GM23248 (cell line): ENCODE data around the gene PAX7. TPM values are rescaled to one million over a fixed set of nuclear protein-coding genes. Genes with fewer than 3 reads are reported as not detected.
"Not testable (repeated sequence)": the region's sequence is repeated elsewhere in the genome, so short reads cannot be mapped to it uniquely, and the experiment has no call there.

Experiments
- DNase-seq: peaks from one replicate; pipeline ENCODE4 v3.0.0-alpha.2; 2015
- H2AFZ ChIP-seq: fragments of 200-600 bp; sonication (generic); 2 replicates; pipeline ENCODE4 v1.6.1; 2016; ENCODE audit warnings: antibody characterized with exemption
- H3F3A ChIP-seq: fragments of 200-600 bp; sonication (generic); 2 replicates; pipeline ENCODE4 v1.6.1; 2016; ENCODE audit warnings: mild to moderate bottlenecking, antibody characterized with exemption, mixed run types; ENCODE audit not compliant: insufficient read depth
- H3K27ac ChIP-seq: fragments of 200-600 bp; sonication (generic); 2 replicates; pipeline ENCODE4 v1.5.1; 2016; ENCODE audit warnings: mild to moderate bottlenecking
- H3K27me3 ChIP-seq: fragments of 200-600 bp; sonication (generic); replicated peaks from 2 replicates; pipeline ENCODE4 v1.6.1; 2016; ENCODE audit warnings: mild to moderate bottlenecking; ENCODE audit not compliant: insufficient read depth
- H3K36me3 ChIP-seq: fragments of 200-600 bp; sonication (generic); 2 replicates; pipeline ENCODE4 v1.6.1; 2016; ENCODE audit warnings: low read depth, mild to moderate bottlenecking
- H3K4me1 ChIP-seq: fragments of 200-600 bp; sonication (generic); 2 replicates; pipeline ENCODE4 v1.6.1; 2016; ENCODE audit warnings: mild to moderate bottlenecking; ENCODE audit not compliant: insufficient read depth
- H3K4me2 ChIP-seq: fragments of 200-600 bp; sonication (generic); one replicate; pipeline ENCODE4 v1.6.1; 2016; ENCODE audit warnings: mild to moderate bottlenecking; ENCODE audit not compliant: unreplicated experiment
- H3K4me3 ChIP-seq: fragments of 200-600 bp; sonication (generic); 2 replicates; pipeline ENCODE4 v1.5.1; 2016; ENCODE audit warnings: mild to moderate bottlenecking
- H3K79me2 ChIP-seq: fragments of 200-600 bp; sonication (generic); 2 replicates; pipeline ENCODE4 v1.6.1; 2016; ENCODE audit warnings: mild to moderate bottlenecking; ENCODE audit not compliant: insufficient read depth
- H3K9ac ChIP-seq: fragments of 200-600 bp; sonication (generic); 2 replicates; pipeline ENCODE4 v1.6.1; 2016; ENCODE audit warnings: mild to moderate bottlenecking
- H3K9me2 ChIP-seq: fragments of 200-600 bp; sonication (generic); 2 replicates; pipeline ENCODE4 v1.6.1; 2016; ENCODE audit warnings: mixed run types, mild to moderate bottlenecking, moderate library complexity; ENCODE audit not compliant: insufficient read depth
- H3K9me3 ChIP-seq: fragments of 200-600 bp; sonication (generic); one replicate; pipeline ENCODE4 v1.6.1; 2017; ENCODE audit warnings: low read depth
- H4K20me1 ChIP-seq: fragments of 200-600 bp; sonication (generic); 2 replicates; pipeline ENCODE4 v1.6.0; 2016; ENCODE audit not compliant: insufficient read depth
- EZH2 ChIP-seq: fragments of 200-600 bp; sonication (generic); IDR thresholded peaks from 2 replicates; pipeline ENCODE4 v1.6.1; 2018; ENCODE audit warnings: antibody characterized with exemption, mild to moderate bottlenecking; ENCODE audit not compliant: insufficient read depth, poor library complexity, severe bottlenecking
- EZH2phosphoT487 ChIP-seq: fragments of 200-600 bp; sonication (generic); IDR thresholded peaks from 2 replicates; pipeline ENCODE4 v1.6.1; 2018; ENCODE audit warnings: antibody characterized with exemption, moderate library complexity, mild to moderate bottlenecking, low read depth; ENCODE audit not compliant: insufficient read depth
- WGBS, 2 experiments: methylation state at CpG; one replicate each; pipeline ENCODE4 v1.1.6; 2015 to 2017; ENCODE audit warnings: low lambda C conversion rate in 2 of 2, low coverage in 1 of 2; ENCODE audit errors: missing lambda C conversion rate in 2 of 2; 5-methylcytosine and 5-hydroxymethylcytosine counted together
- in situ Hi-C: fragments of 300-500 bp; cut with MboI; formaldehyde crosslinking; loops from 2 replicates; pipeline ENCODE4 v1.15.0; 2020
- polyA plus RNA-seq: library from polyadenylated mRNA; unstranded; fragments of >200 nt; fragmentation: Nextera tagmentation; extraction: Ambion mirVana; gene quantifications from 2 replicates; pipeline ENCODE4 v1.2.1, GENCODE V29; 2016
- total RNA-seq: library from RNA; depleted of rRNA; stranded (reverse); fragments of >200 nt; shearing (Covaris generic); gene quantifications from 2 replicates; pipeline ENCODE4 v1.2.3, GENCODE V29; 2014; rRNA removed

Gene PAX7
- not detected in 2 replicates for total RNA-seq
- not detected in 2 replicates for polyA plus RNA-seq

DNA sequence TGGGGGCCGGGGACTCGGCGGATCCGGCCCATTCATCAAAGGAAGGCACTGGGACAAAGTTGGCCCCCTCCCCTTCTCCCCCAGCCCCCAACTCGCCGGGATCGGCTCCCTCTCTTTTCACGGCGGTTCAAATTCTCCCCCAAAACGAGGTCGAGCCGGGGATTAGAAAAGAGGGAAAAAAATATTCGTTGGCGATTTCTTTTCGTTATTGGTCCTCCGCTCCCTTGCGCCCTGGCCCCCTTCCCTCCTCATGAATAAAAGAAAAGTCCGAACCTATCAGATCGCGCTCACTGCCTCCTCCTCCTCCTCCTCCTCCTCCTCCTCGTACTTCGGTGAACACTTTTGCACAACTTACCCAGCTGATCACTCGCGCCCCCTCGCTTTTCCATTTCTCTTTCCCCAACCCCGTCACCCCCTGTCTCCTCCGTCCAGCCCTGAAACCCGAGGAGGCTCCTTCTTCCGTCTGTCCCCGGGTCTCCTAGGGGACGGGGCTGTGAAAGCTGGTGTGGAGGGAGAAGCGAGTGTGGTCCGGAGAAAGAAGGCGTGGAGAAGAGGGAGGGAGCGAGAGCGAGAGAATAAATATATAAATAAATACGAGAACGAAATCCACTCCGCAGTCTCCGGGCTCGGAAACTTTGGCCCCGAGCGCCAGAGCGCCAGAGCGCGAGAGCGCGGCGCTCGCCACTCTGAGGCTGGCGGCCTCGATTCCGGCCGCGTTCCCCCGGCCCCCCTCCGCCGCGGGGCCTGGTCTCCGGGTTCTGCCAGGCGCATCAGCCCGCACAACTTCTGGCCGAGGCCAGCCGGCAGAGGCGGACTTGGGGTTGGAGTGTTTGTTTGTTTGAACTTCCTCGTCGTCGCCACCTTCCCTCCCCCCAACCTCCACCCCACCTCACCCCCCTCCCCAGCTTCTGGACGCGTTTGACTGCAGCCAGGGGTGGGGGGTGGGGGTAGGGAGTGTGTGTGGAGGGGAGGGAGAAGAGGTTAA lies at the start of gene PAX7:
Gene PAX7 (plus strand): TSS at position 336 of the 985 bp plus-strand sequence. CDS start 758 bp downstream, outside the sequence.
- DNase-seq: no peak
- no peaks in the 10 kb centered on the region for H3K36me3 ChIP-seq
- H3K27ac ChIP-seq: no peak within 1 kb of the TSS
- H3K9me2 ChIP-seq: no peaks in the 10 kb centered on the region
- no peaks in the 10 kb centered on the region for H3F3A ChIP-seq
- in situ Hi-C loops: no loop called here
- H2AFZ ChIP-seq: no peak within 1 kb of the TSS
- no peaks in the 10 kb centered on the region for H3K9me3 ChIP-seq
- no peaks in the 10 kb centered on the region for H4K20me1 ChIP-seq
- no peak within 1 kb of the TSS for H3K4me2 ChIP-seq
- TF ChIP-seq EZH2 (peak; percentile 67), EZH2phosphoT487 (peak; percentile 17; the same call in 1 of the 2 replicates)
- peaks cover 79% of the 10 kb centered on the region for H3K27me3 ChIP-seq
- H3K79me2 ChIP-seq: no peaks in the 10 kb centered on the region
- 2 to 3% methylated on average over 53 to 70 of the region's 70 CpGs for WGBS, 2 experiments
- H3K4me3 ChIP-seq: no peak within 1 kb of the TSS
- H3K4me1 ChIP-seq: no peaks in the 10 kb centered on the region
- H3K9ac ChIP-seq: no peak within 1 kb of the TSS

- TF ChIP-seq EZH2: no peak
- H3K9me2 ChIP-seq: no peaks in the 10 kb centered on the region
- H3K4me2 ChIP-seq: no peak overlapping the region
- H3K9me3 ChIP-seq: no peaks in the 10 kb centered on the region
- no peaks in the 10 kb centered on the region for H3K4me1 ChIP-seq
- H3K9ac ChIP-seq: no peak overlapping the region
- H4K20me1 ChIP-seq: no peaks in the 10 kb centered on the region
- H3F3A ChIP-seq: no peaks in the 10 kb centered on the region
- in situ Hi-C loops: loop anchor here (25.0 kb wide), 1 partner anchor 919 kb away; no protein-coding TSS in a partner anchor
- no peaks in the 10 kb centered on the region for H3K36me3 ChIP-seq
- H2AFZ ChIP-seq: no peak overlapping the region
- peak; percentile 40 for DNase-seq
- no peak overlapping the region for H3K4me3 ChIP-seq
- no peaks in the 10 kb centered on the region for H3K79me2 ChIP-seq
- WGBS, 2 experiments: 24 to 26% methylated on average over 17 of the region's 17 CpGs
- 0 out of 2 replicates have a peak, but pooled peaks cover 6% of the 10 kb centered on the region for H3K27me3 ChIP-seq
- no peak overlapping the region for H3K27ac ChIP-seq
These were observed 49.2 kb upstream of the PAX7 start for GRCh38 chr1:18581420-18581880.

DNA sequence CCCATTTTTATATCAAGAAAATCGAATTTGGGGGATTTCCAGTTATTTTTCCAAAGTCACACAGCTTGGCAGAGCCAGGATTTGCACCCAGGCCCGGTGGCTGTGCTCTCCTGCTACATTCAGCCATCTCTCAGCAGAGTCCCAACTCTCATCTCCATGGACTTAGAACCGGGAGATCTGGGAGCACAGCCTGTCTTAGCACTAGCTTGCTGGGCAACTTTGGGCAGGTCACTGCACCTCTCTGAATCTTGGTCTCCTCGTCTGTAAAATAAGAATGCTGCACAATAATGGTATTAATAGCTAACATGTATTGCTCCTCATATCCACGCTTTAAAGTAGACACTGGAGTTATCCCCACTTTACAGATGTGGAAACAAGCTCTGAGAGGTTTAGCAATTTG lies 47.8 kb upstream of the PAX7 start:
- TF ChIP-seq EZH2phosphoT487: no peak
- in situ Hi-C loops: loop anchor here (25.0 kb wide), 1 partner anchor 921 kb away; no protein-coding TSS in a partner anchor

GRCh38 chr1:18583326-18583941 lies 47.2 kb upstream of the PAX7 start:
- Histone ChIP-seq H3K9me3 (no peaks in the 10 kb centered on the region), H3K27me3 (0 out of 2 replicates have a peak, but pooled peaks cover 11% of the 10 kb centered on the region), H3F3A (no peaks in the 10 kb centered on the region), H3K4me1 (no peaks in the 10 kb centered on the region), H3K4me3 (no peak overlapping the region), H2AFZ (no peak overlapping the region), H4K20me1 (no peaks in the 10 kb centered on the region), H3K9me2 (no peaks in the 10 kb centered on the region), H3K27ac (no peak overlapping the region), H3K79me2 (no peaks in the 10 kb centered on the region), H3K36me3 (no peaks in the 10 kb centered on the region), H3K9ac (no peak overlapping the region), H3K4me2 (no peak overlapping the region)
- in situ Hi-C loops: loop anchor here (25.0 kb wide), 1 partner anchor 921 kb away; no protein-coding TSS in a partner anchor
- DNase-seq: peak; percentile 30
- TF ChIP-seq EZH2: no peak
- TF ChIP-seq EZH2phosphoT487: no peak
- 6 to 12% methylated on average over 6 to 7 of the region's 7 CpGs for WGBS, 2 experiments

More for the DNA sequence above, 47.8 kb upstream of the PAX7 start:
- no peak overlapping the region for H3K4me3 ChIP-seq
- no peak overlapping the region for H2AFZ ChIP-seq
- no peaks in the 10 kb centered on the region for H3F3A ChIP-seq
- H3K4me2 ChIP-seq: no peak overlapping the region
- no peak overlapping the region for H3K9ac ChIP-seq
- H3K27me3 ChIP-seq: 0 out of 2 replicates have a peak, but pooled peaks cover 7% of the 10 kb centered on the region
- H3K9me2 ChIP-seq: no peaks in the 10 kb centered on the region
- no peak overlapping the region for H3K27ac ChIP-seq
- DNase-seq: no peak
- no peaks in the 10 kb centered on the region for H3K79me2 ChIP-seq
- WGBS, 2 experiments: 12 to 15% methylated on average over 5 of the region's 5 CpGs
- no peaks in the 10 kb centered on the region for H3K36me3 ChIP-seq
- no peaks in the 10 kb centered on the region for H3K9me3 ChIP-seq
- H3K4me1 ChIP-seq: no peaks in the 10 kb centered on the region
- no peaks in the 10 kb centered on the region for H4K20me1 ChIP-seq

DNA sequence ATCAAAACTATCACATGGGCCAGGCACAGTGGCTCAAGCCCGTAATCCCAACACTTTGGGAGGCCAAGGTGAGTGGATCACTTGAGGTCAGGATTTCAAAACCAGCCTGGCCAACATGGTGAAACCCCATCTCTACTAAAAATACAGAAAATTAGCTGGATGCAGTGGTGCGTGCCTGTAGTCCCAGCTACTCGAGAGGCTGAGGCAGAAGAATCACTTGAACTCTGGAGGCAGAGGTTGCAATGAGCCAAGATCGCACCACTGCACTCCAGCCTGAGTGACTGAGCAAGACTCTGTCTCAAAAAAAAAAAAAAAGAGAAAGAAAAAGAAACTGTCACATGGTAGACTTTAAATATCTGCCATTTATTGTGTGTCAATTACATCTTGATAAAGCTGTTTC lies 44.6 kb upstream of the PAX7 start:
- 47 to 62% methylated on average over 4 of the region's 4 CpGs for WGBS, 2 experiments
- not testable (repeated sequence) for H4K20me1 ChIP-seq, H2AFZ ChIP-seq, H3K9me3 ChIP-seq, H3F3A ChIP-seq, DNase-seq, H3K27ac ChIP-seq, H3K9me2 ChIP-seq, H3K79me2 ChIP-seq, H3K4me1 ChIP-seq, H3K4me3 ChIP-seq, H3K36me3 ChIP-seq, H3K4me2 ChIP-seq, H3K9ac ChIP-seq
- in situ Hi-C loops: loop anchor here (25.0 kb wide), 1 partner anchor 924 kb away; no protein-coding TSS in a partner anchor
- H3K27me3 ChIP-seq: 0 out of 2 replicates have a peak, but pooled peaks cover 15% of the 10 kb centered on the region
